H1 (cell line): ENCODE data around the gene TMEM51. TPM values are rescaled to one million over a fixed set of nuclear protein-coding genes. Genes with fewer than 3 reads are reported as not detected.

ENCODE experiments used
- CTCF ChIA-PET: fragments of 300-600 bp; sonication (Branson Sonifier 250); formaldehyde crosslinking; loops from one replicate; lab custom pipeline; 2021; ENCODE audit not compliant: partially characterized antibody; lab: Charles Lee
- POLR2A ChIA-PET: fragments of 300-600 bp; sonication (Branson Sonifier 250); formaldehyde crosslinking; loops from one replicate; lab custom pipeline; 2021; ENCODE audit warnings: inconsistent platforms; ENCODE audit not compliant: partially characterized antibody; lab: Charles Lee
- DNase-seq, 2 experiments: peaks; one replicate each; pipeline versions ENCODE4 v3.0.0 to v3.0.0-alpha.2; 2010 to 2022; ENCODE audit warnings: low spot score in 2 of 2, low read depth in 1 of 2, mixed read lengths in 1 of 2
- FAIRE-seq: peaks from 2 replicates; lab custom pipeline; 2011; peaks lifted over from hg19 to GRCh38; lab: Jason Lieb, UNC
- H2AFZ ChIP-seq: 2 replicates; pipeline ENCODE4 v1.8.1; 2012; ENCODE audit warnings: low read length, inconsistent platforms
- H2AK5ac ChIP-seq: 2 replicates; pipeline ENCODE4 v1.6.1; 2013; ENCODE audit warnings: low read depth, low read length
- H2BK120ac ChIP-seq: replicated peaks from 2 replicates; pipeline ENCODE3; 2013; ENCODE audit warnings: low read depth, low read length, inconsistent platforms
- H2BK12ac ChIP-seq: 2 replicates; pipeline ENCODE4 v1.6.1; 2013; ENCODE audit warnings: low read depth, low read length
- H2BK15ac ChIP-seq: 2 replicates; pipeline ENCODE4 v1.6.1; 2013; ENCODE audit warnings: low read length
- H2BK20ac ChIP-seq: 2 replicates; pipeline ENCODE4 v1.6.1; 2013; ENCODE audit warnings: low read length
- H2BK5ac ChIP-seq: 2 replicates; pipeline ENCODE4 v1.6.1; 2013; ENCODE audit warnings: low read depth, low read length
- H3K14ac ChIP-seq: 2 replicates; pipeline ENCODE4 v1.6.1; 2013; ENCODE audit warnings: inconsistent platforms; ENCODE audit not compliant: insufficient read length
- H3K18ac ChIP-seq: 2 replicates; pipeline ENCODE4 v1.6.1; 2013; ENCODE audit warnings: low read length; ENCODE audit errors: extremely low read depth
- H3K23ac ChIP-seq: 2 replicates; pipeline ENCODE4 v1.6.1; 2013; ENCODE audit warnings: inconsistent platforms; ENCODE audit not compliant: insufficient read length
- H3K23me2 ChIP-seq: 2 replicates; pipeline ENCODE4 v1.6.1; 2013; ENCODE audit warnings: low read depth, low read length
- H3K27ac ChIP-seq: 2 replicates; pipeline ENCODE4 v1.6.1; 2011; ENCODE audit warnings: low read depth, low read length, inconsistent platforms
- H3K27me3 ChIP-seq, 4 experiments: replicated peaks in 1 of 4; 1 replicate in 1 of 4; 2 replicates in 3 of 4; pipeline versions ENCODE4 v1.6.1 to v1.8.1; 2011 to 2013; ENCODE audit warnings: low read length in 3 of 4, mild to moderate bottlenecking in 3 of 4, inconsistent platforms in 2 of 4, mixed read lengths in 2 of 4, moderate library complexity in 1 of 4; ENCODE audit not compliant: control insufficient read depth in 3 of 4, insufficient read depth in 3 of 4; ENCODE audit errors: extremely low read depth in 1 of 4
- H3K36me3 ChIP-seq, 4 experiments: 2 replicates each; pipeline versions ENCODE4 v1.6.1 to v1.8.1; 2011 to 2013; ENCODE audit warnings: mild to moderate bottlenecking in 4 of 4, low read length in 3 of 4, moderate library complexity in 2 of 4, control low read depth in 1 of 4, inconsistent platforms in 1 of 4; ENCODE audit not compliant: insufficient read depth in 4 of 4, control insufficient read depth in 2 of 4
- H3K4ac ChIP-seq: replicated peaks from 2 replicates; pipeline ENCODE3; 2013; ENCODE audit warnings: low read length, low read depth, mixed read lengths, inconsistent platforms; ENCODE audit not compliant: insufficient read length
- H3K4me1 ChIP-seq, 4 experiments: replicated peaks in 1 of 4; 1 replicate in 1 of 4; 2 replicates in 3 of 4; pipeline versions ENCODE4 v1.6.1 to v1.8.1; 2011 to 2013; ENCODE audit warnings: low read length in 3 of 4, inconsistent platforms in 2 of 4, mixed read lengths in 1 of 4; ENCODE audit not compliant: insufficient read depth in 4 of 4, control insufficient read depth in 3 of 4
- H3K4me2 ChIP-seq, 2 experiments: 2 replicates each; pipeline versions ENCODE4 v1.6.1 to v1.8.1; 2011 to 2013; ENCODE audit warnings: low read depth in 2 of 2, low read length in 2 of 2, control low read depth in 1 of 2, inconsistent platforms in 1 of 2, mild to moderate bottlenecking in 1 of 2; ENCODE audit not compliant: insufficient read depth in 1 of 2
- H3K4me3 ChIP-seq, 4 experiments: fragments of 200-600, 300-600 bp in 1 of 4; sonication (generic), shearing (Covaris generic), sonication (Bioruptor Twin) in 1 of 4; 2 replicates each; pipeline versions ENCODE4 v1.5.1 to v1.8.1; 2011 to 2016; ENCODE audit warnings: low read length in 4 of 4, low read depth in 3 of 4, control low read depth in 2 of 4, inconsistent platforms in 2 of 4, mild to moderate bottlenecking in 2 of 4, mixed read lengths in 1 of 4, moderate library complexity in 1 of 4; ENCODE audit not compliant: insufficient read depth in 2 of 4; ENCODE audit errors: extremely low read depth in 1 of 4
- H3K56ac ChIP-seq: replicated peaks from 2 replicates; pipeline ENCODE3; 2013; ENCODE audit warnings: low read depth, mild to moderate bottlenecking, mixed read lengths, low read length, inconsistent platforms; ENCODE audit not compliant: insufficient read length
- H3K79me1 ChIP-seq: 2 replicates; pipeline ENCODE4 v1.6.1; 2013; ENCODE audit warnings: low read depth, low read length, control low read depth
- H3K79me2 ChIP-seq, 2 experiments: 2 replicates each; pipeline versions ENCODE4 v1.6.1 to v1.8.1; 2012 to 2013; ENCODE audit warnings: low read length in 2 of 2, mild to moderate bottlenecking in 2 of 2, inconsistent platforms in 1 of 2; ENCODE audit not compliant: insufficient read depth in 2 of 2, control insufficient read depth in 1 of 2
- H3K9ac ChIP-seq, 4 experiments: replicated peaks in 1 of 4; 1 replicate in 1 of 4; 2 replicates in 3 of 4; pipeline versions ENCODE4 v1.6.1 to v1.8.1; 2011 to 2013; ENCODE audit warnings: low read depth in 3 of 4, low read length in 3 of 4, control low read depth in 2 of 4, mild to moderate bottlenecking in 2 of 4, moderate library complexity in 2 of 4, inconsistent platforms in 1 of 4; ENCODE audit errors: extremely low read depth in 1 of 4
- H3K9me3 ChIP-seq, 2 experiments: 2 replicates each; pipeline versions ENCODE4 v1.6.1 to v1.8.1; 2012 to 2013; ENCODE audit warnings: mild to moderate bottlenecking in 2 of 2, moderate library complexity in 2 of 2, control low read depth in 1 of 2, inconsistent platforms in 1 of 2, low read depth in 1 of 2, low read length in 1 of 2, mixed read lengths in 1 of 2; ENCODE audit not compliant: insufficient read depth in 2 of 2
- H4K20me1 ChIP-seq, 2 experiments: replicated peaks in 1 of 2; 2 replicates each; pipeline versions ENCODE3 to v1.8.1; 2011 to 2013; ENCODE audit warnings: inconsistent platforms in 2 of 2, low read length in 2 of 2, mild to moderate bottlenecking in 1 of 2; ENCODE audit not compliant: insufficient read depth in 2 of 2, control insufficient read depth in 1 of 2
- H4K5ac ChIP-seq: 2 replicates; pipeline ENCODE4 v1.6.1; 2013; ENCODE audit warnings: low read length, low read depth, mixed read lengths, inconsistent platforms; ENCODE audit not compliant: insufficient read length
- H4K8ac ChIP-seq: 2 replicates; pipeline ENCODE4 v1.8.0; 2013; ENCODE audit warnings: mild to moderate bottlenecking, moderate library complexity, low read length, inconsistent platforms; ENCODE audit not compliant: insufficient read depth; ENCODE audit errors: extremely low read depth
- H4K91ac ChIP-seq: replicated peaks from 2 replicates; pipeline ENCODE3; 2013; ENCODE audit warnings: low read length, mixed read lengths, inconsistent platforms; ENCODE audit not compliant: insufficient read length
- BCL11A ChIP-seq, 2 experiments: IDR thresholded peaks; one replicate each; pipeline ENCODE4 v1.6.1; 2011; ENCODE audit warnings: low read depth in 2 of 2, low read length in 2 of 2, mild to moderate bottlenecking in 2 of 2
- BRCA1 ChIP-seq: IDR thresholded peaks from 2 replicates; pipeline ENCODE4 v1.6.1; 2012; ENCODE audit warnings: low read depth, low read length, improper control_type of control experiment
- CHD1 ChIP-seq: IDR thresholded peaks from 2 replicates; pipeline ENCODE4 v1.6.1; 2012; ENCODE audit warnings: low read depth, low read length, improper control_type of control experiment
- EGR1 ChIP-seq: IDR thresholded peaks from 2 replicates; pipeline ENCODE4 v1.6.1; 2011; ENCODE audit warnings: low read depth, low read length, borderline replicate concordance
- TAF7 ChIP-seq: optimal IDR thresholded peaks from 2 replicates; pipeline ENCODE3; 2011; ENCODE audit warnings: low read depth, mild to moderate bottlenecking, inconsistent platforms, low read length, moderate library complexity, borderline replicate concordance
- TCF12 ChIP-seq: IDR thresholded peaks from 2 replicates; pipeline ENCODE4 v1.6.1; 2011; ENCODE audit warnings: low read depth, mild to moderate bottlenecking, low read length
- WGBS, 2 experiments: shearing (Covaris generic) in 1 of 2; methylation state at CpG; one replicate each; pipeline versions ENCODE4 v1.1.6 to v1.1.7; 2013 to 2015; ENCODE audit warnings: low lambda C conversion rate in 2 of 2, mixed read lengths in 2 of 2, inconsistent platforms in 1 of 2, low coverage in 1 of 2, missing lambda C conversion rate in 1 of 2; ENCODE audit not compliant: insufficient replicate concordance in 2 of 2, insufficient coverage in 1 of 2, insufficient read length in 1 of 2; ENCODE audit errors: extremely low coverage in 1 of 2, missing lambda C conversion rate in 1 of 2; 5-methylcytosine and 5-hydroxymethylcytosine counted together
- polyA plus RNA-seq, 7 experiments: library from polyadenylated mRNA; depleted of rRNA in 3 of 7; stranded (reverse) in 5 of 7; unstranded in 2 of 7; fragments of >200 nt in 5 of 7; fragments of 200-250 nt in 2 of 7; gene quantifications; 1 replicate in 5 of 7; 2 replicates in 1 of 7; 4 replicates in 1 of 7; pipeline versions ENCODE4 v1.2.1 to v1.2.3, GENCODE V29; 2011 to 2013; ENCODE audit warnings: missing spikeins in 2 of 7, mixed read lengths in 2 of 7
- total RNA-seq: library from RNA; stranded (reverse); fragmentation: NEBNext Ultra II Directional; extraction: Animal tissue kit (Norgen Biotek cat#: 25700); gene quantifications from 2 replicates; pipeline ENCODE4 v1.2.1, GENCODE V29; 2021

TMEM51 gene
- total and polyA plus RNA-seq, 2 of the 8 experiments (the other 6 are each of a cell fraction or from before 2014, with no cell fraction given): 9.9 to 10.7 TPM

DNA sequence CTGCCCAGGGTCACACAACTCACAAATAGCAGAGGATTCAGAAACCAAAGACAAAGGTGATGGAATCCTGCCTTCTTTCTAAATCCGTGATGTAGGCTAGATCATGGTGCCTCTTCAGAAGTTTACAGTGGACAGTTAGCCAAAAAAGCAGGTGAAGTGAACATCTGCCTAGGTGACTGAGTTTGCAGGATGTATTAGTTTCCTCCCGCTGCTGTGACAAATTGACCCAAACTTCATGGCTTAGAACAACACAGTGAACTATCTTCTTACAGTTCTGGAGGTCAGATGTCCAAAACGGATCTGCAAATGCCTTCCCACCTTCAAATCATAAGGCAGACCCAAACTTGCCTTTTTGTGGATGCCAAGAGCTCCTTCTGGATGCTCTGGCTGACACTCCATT is 3.2 kb upstream of the TMEM51 start:
- TF ChIP-seq TCF12 (no peak), BRCA1 (no peak), CHD1 (no peak), BCL11A (IDR thresholded peaks at IDR 0.05; ENCODE audit: low read depth in 2 of 2, low read length in 2 of 2) (no peak), TAF7 (no peak), EGR1 (no peak)
- Histone ChIP-seq H3K56ac (no peak overlapping the region), H2AFZ (no peak overlapping the region), H3K4me3 (no peak overlapping the region), H3K4me1 (peaks cover 0 to 4% (median 3%) of the 10 kb centered on the region in 4 experiments; a peak in 3 of 7 replicates), H3K18ac (no peak overlapping the region), H3K9me3 (no peaks in the 10 kb centered on the region), H3K4ac (no peak overlapping the region), H4K91ac (no peak overlapping the region), H3K79me1 (no peaks in the 10 kb centered on the region; the same call in 1 of the 2 replicates), H3K14ac (no peak overlapping the region), H3K36me3 (no peaks in the 10 kb centered on the region), H2BK5ac (no peak overlapping the region), H3K27me3 (peaks cover 0 to 23% (median 12%) of the 10 kb centered on the region in 4 experiments; a peak in 6 of 7 replicates), H3K9ac (no peak overlapping the region), H2BK20ac (no peak overlapping the region), H4K5ac (no peak overlapping the region), H3K79me2 (peaks cover 0 to 4% of the 10 kb centered on the region in 2 experiments; a peak in 1 of 4 replicates), H3K23ac (no peak overlapping the region), H2BK12ac (no peak overlapping the region), H4K20me1 (peaks cover 4 to 11% of the 10 kb centered on the region in 2 experiments), H2BK120ac (no peak overlapping the region), H3K23me2 (peaks cover 14% of the 10 kb centered on the region; the same call in 1 of the 2 replicates), H3K4me2 (no peak overlapping the region), H3K27ac (no peak overlapping the region), H4K8ac (no peak overlapping the region), H2BK15ac (no peak overlapping the region), H2AK5ac (no peak overlapping the region)
- 86% methylated on average over 3 of the region's 3 CpGs; no CpG with 5 or more reads in 1 of the 2 experiments for WGBS, 2 experiments
- POLR2A ChIA-PET: no interaction called here
- FAIRE-seq (no peak), DNase-seq (no peak)
- CTCF ChIA-PET: interaction anchor here (0.6 to 6.6 kb wide), 9 partner anchors 8 to 378 kb away, joined by 3 to 83 read pairs (median 11); no protein-coding TSS in a partner anchor
